ENCODE results near the gene PPARD.

PPARD gene

DNA sequence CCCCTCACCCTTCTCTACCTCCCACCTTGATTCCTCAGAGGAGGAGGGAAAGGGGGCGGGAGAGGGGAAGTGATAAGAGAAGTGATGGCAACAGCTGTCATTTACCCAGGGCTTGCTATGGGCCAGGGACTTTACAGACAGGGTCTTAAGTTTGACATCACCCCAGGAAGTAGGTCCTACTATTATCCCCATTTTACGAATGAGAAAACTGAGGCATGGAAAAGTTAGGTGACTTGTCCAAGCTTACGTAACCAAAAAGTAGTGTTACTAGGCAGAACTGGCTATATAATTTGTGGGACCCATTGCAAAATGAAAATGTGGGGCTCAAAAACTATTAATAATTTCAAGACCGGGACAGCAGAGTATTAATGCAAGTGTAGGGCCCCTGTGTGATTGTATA is 99.3 kb downstream of the PPARD start:
- Histone ChIP-seq H3K27ac (replicated peaks) (no peak overlapping the region), H3K4me3 (replicated peaks; ENCODE audit: insufficient read depth, low read length) (no peak overlapping the region), H3K27me3 (ENCODE audit: insufficient read depth, poor library complexity, severe bottlenecking) (no peaks in the 10 kb centered on the region)
- TF ChIP-seq, protein P1, sequence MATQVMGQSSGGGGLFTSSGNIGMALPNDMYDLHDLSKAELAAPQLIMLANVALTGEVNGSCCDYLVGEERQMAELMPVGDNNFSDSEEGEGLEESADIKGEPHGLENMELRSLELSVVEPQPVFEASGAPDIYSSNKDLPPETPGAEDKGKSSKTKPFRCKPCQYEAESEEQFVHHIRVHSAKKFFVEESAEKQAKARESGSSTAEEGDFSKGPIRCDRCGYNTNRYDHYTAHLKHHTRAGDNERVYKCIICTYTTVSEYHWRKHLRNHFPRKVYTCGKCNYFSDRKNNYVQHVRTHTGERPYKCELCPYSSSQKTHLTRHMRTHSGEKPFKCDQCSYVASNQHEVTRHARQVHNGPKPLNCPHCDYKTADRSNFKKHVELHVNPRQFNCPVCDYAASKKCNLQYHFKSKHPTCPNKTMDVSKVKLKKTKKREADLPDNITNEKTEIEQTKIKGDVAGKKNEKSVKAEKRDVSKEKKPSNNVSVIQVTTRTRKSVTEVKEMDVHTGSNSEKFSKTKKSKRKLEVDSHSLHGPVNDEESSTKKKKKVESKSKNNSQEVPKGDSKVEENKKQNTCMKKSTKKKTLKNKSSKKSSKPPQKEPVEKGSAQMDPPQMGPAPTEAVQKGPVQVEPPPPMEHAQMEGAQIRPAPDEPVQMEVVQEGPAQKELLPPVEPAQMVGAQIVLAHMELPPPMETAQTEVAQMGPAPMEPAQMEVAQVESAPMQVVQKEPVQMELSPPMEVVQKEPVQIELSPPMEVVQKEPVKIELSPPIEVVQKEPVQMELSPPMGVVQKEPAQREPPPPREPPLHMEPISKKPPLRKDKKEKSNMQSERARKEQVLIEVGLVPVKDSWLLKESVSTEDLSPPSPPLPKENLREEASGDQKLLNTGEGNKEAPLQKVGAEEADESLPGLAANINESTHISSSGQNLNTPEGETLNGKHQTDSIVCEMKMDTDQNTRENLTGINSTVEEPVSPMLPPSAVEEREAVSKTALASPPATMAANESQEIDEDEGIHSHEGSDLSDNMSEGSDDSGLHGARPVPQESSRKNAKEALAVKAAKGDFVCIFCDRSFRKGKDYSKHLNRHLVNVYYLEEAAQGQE (IDR thresholded peaks at IDR 0.05; ENCODE audit: insufficient replicate concordance, low read depth): no peak
- TF ChIP-seq GABPA (IDR thresholded peaks at IDR 0.05; ENCODE audit: low read depth) (no peak), SPI1 (IDR thresholded peaks at IDR 0.05; ENCODE audit: borderline replicate concordance, low read depth) (no peak), POLR2AphosphoS5 (IDR thresholded peaks at IDR 0.05; ENCODE audit: low read depth) (no peak)
- TF ChIP-seq, protein P2, sequence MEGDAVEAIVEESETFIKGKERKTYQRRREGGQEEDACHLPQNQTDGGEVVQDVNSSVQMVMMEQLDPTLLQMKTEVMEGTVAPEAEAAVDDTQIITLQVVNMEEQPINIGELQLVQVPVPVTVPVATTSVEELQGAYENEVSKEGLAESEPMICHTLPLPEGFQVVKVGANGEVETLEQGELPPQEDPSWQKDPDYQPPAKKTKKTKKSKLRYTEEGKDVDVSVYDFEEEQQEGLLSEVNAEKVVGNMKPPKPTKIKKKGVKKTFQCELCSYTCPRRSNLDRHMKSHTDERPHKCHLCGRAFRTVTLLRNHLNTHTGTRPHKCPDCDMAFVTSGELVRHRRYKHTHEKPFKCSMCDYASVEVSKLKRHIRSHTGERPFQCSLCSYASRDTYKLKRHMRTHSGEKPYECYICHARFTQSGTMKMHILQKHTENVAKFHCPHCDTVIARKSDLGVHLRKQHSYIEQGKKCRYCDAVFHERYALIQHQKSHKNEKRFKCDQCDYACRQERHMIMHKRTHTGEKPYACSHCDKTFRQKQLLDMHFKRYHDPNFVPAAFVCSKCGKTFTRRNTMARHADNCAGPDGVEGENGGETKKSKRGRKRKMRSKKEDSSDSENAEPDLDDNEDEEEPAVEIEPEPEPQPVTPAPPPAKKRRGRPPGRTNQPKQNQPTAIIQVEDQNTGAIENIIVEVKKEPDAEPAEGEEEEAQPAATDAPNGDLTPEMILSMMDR (IDR thresholded peaks at IDR 0.05; ENCODE audit: insufficient read depth, low read length): no peak
- no peak for DNase-seq (ENCODE audit: low read depth in 1 of 2, low spot score in 1 of 2)

DNA sequence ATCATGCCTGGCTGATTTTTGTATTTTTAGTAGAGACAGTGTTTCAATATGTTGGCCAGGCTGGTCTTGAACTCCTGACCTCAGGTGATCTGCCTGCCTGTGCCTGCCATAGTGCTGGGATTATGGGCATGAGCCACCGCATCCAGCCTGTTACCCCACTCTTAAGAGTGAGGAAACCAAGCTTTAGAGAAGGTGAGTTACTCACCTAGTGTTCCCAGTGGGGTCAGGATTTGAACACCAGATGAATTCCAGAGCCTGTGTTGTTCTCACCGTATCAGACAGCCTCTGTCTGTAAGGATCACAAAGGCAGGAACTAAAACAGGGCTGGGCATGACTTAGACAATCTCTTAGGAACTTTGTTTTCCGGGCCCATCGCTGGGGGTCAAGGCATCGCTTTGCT is 100.3 kb downstream of the PPARD start:
- TF ChIP-seq SPI1 (IDR thresholded peaks at IDR 0.05; ENCODE audit: borderline replicate concordance, low read depth) (no peak), GABPA (IDR thresholded peaks at IDR 0.05; ENCODE audit: low read depth) (no peak), POLR2AphosphoS5 (IDR thresholded peaks at IDR 0.05; ENCODE audit: low read depth) (no peak)
- TF ChIP-seq, protein P1 (IDR thresholded peaks at IDR 0.05; ENCODE audit: insufficient replicate concordance, low read depth): no peak
- TF ChIP-seq, protein P2 (IDR thresholded peaks at IDR 0.05; ENCODE audit: insufficient read depth, low read length): no peak
- no peaks in the 10 kb centered on the region for H3K27me3 ChIP-seq (ENCODE audit: insufficient read depth, poor library complexity, severe bottlenecking)
- no peak for DNase-seq (ENCODE audit: low read depth in 1 of 2, low spot score in 1 of 2)
- H3K4me3 ChIP-seq (replicated peaks; ENCODE audit: insufficient read depth, low read length): no peak overlapping the region
- no peak overlapping the region for H3K27ac ChIP-seq (replicated peaks)

DNA sequence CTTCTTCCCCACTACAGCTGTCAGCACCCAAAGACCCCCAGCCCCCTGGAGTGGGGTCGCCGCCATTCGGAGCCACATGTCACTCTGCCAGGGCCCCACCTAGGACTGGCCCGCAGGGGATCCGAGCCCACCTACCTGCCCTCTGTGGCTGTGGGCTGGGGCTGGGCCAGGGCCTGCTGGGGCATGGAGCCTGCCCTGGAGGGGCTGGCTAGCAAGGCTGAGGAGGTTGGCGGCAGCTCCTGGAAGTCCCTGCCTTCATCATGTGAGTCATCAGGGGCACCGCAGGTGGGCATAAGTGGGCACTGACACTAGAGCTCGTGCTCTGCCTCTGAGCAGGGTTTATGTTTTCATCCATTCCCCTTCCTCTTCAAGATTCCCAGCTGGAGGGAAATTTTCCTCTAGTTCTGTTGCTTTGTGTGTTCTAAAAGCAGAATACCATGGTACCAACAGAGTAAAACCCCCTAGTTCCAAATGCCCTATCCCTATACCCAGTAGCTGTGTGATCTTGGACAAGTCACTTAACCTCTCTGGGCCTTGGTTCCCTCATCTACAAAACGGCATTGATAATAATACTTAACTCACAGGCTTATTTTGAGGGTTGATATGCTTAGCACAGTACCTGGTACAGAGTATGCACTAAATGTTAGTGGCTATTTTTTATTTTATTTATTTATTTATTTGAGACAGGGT is 101.1 kb downstream of the PPARD start:
- Histone ChIP-seq H3K27me3 (ENCODE audit: insufficient read depth, poor library complexity, severe bottlenecking) (no peaks in the 10 kb centered on the region), H3K4me3 (replicated peaks; ENCODE audit: insufficient read depth, low read length) (no peak overlapping the region), H3K27ac (replicated peaks) (no peak overlapping the region)
- no peak for DNase-seq (ENCODE audit: low read depth in 1 of 2, low spot score in 1 of 2)
- TF ChIP-seq SPI1 (IDR thresholded peaks at IDR 0.05; ENCODE audit: borderline replicate concordance, low read depth) (no peak), POLR2AphosphoS5 (IDR thresholded peaks at IDR 0.05; ENCODE audit: low read depth) (no peak)
- TF ChIP-seq, protein P1 (IDR thresholded peaks at IDR 0.05; ENCODE audit: insufficient replicate concordance, low read depth): no peak

Measured in HL-60 (cell line).